Measurements from ENCODE around the gene NTN5.
"Not testable (repeated sequence)": the region's sequence is repeated elsewhere in the genome, so short reads cannot be mapped to it uniquely, and the experiment has no call there.

NTN5 gene

DNA sequence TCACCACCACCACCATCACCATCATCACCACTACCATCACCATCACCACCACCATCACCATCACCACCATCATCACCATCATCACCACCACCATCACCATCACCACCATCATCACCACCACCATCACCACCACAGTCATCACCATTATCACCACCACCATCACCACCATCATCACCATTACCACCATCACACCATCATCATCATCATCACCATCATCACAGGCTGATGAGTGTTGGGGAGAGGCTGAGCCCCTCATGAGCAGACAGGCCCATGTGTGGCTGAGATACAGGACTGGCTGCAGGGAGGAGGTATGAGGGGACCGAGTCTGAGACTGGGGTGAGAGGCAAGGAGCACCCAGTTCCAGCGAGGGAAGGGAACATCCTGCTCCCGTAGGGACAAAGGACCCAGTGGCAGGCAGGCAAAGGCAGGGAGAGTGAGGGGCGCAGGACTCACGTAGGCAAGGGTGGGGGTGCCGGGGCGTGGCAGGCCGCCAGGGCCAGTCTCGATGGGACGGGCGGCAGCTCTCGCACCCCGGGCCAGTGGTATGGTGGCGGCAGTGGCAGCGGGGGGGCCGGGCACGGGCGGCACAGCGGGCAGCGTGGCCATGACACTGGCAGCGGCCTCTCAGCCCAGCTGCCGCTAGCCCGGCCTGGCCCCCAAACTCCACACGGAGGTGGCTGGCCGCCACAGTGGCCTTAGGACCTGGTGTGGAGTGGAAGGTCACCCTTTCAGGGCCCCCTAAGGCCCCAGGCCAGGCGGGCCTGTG is 2.7 kb downstream of the NTN5 start:
- no peak for DNase-seq

DNA sequence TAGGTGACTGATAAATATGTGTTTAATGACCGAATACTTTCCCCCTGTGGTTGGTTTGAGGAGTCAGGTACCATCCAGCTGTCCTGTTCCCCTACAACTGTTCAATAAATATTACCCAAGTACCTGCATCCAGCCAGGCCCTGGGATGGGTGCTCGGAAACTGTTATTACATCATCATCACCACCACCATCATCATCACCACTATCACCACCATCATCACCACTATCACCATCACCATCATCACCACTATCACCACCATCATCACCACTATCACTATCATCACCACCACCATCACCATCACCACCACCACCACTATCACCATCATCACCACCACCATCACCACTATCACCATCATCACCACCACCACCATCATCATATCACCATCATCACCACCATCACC is 4.1 kb downstream of the NTN5 start:
- DNase-seq: no peak

DNA sequence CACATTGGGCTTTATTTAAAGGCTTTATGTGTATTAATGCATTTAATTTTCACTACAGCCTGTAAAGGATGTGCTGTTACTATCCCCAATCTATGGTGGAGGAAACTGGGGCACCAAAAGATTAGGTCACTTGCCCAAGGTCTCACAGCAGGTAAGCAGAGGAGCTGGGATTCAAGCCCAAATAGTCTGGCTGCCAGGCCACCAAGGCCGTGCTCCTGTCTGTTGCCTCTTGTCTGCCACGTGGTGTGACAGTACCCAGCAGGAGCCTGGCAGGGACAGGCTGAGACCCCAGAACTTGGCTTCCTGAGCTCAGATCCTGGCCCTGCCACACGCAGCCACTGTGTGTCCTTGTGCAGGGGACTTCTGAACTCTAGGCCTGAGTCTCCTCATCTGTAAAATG is 4.5 kb downstream of the NTN5 start:
- no peak for DNase-seq

DNA sequence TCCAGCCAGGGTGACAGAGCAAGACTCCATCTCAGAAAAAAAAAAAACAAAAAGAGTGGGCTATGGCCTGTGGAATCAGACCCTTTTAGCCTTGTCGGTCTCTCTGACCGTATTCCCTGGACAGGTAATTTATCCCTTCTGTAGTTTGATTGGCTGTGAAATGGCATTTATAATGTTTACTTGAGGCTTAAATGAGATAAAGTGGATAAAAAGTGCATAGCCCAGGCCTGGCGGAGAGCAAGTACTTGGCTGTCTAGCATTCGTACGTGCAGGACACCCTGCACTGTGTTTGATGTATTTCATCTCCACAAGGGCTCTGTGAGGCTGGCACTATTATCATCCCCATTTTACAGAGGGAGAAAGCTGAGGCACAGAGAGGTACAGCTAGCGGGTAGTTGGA is 7.0 kb downstream of the NTN5 start:
- DNase-seq: no peak

GRCh38 chr19:48664476-48664875 is 8.3 kb downstream of the NTN5 start:
- no peak for DNase-seq

DNA sequence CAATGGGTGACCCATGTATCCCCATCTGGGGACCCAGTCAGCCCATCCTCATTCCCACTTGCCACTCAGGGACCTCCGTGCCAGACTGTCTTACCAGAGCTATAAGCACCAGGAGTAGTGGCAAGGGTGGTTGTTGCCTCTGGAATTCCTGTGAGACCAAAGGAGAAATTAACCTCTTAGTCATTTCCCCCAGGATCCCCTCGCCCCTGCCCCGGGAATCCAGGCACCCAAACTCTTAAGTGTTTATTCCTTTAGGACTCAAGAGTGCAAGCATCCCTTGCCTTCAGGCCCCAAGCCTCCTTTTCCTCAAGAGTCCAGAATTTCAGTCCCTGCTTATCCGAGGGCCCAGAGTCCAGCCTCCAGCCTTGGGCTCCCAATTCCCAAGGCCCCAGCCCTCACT is 9.2 kb downstream of the NTN5 start:
- no peak for DNase-seq

DNA sequence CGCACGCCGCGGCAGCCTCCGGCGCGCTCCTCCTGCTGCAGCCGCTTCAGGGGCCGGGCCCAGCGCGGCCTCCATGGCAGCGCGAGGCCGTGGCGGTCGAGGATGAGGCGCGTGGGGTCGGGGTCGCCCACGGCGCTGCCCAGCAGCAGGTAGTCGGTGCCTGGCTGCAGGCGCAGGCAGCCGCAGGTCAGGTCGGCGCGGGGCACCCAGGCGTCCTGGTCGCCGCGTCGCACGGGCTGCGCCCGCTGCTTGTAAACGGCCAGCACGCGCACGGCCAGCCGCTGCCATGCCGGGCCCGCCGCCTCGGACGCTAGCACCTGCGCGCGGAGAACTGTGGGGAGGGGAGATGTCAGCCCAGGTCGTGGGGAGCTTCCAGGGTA is 11.1 kb downstream of the NTN5 start:
- no peak for DNase-seq

DNA sequence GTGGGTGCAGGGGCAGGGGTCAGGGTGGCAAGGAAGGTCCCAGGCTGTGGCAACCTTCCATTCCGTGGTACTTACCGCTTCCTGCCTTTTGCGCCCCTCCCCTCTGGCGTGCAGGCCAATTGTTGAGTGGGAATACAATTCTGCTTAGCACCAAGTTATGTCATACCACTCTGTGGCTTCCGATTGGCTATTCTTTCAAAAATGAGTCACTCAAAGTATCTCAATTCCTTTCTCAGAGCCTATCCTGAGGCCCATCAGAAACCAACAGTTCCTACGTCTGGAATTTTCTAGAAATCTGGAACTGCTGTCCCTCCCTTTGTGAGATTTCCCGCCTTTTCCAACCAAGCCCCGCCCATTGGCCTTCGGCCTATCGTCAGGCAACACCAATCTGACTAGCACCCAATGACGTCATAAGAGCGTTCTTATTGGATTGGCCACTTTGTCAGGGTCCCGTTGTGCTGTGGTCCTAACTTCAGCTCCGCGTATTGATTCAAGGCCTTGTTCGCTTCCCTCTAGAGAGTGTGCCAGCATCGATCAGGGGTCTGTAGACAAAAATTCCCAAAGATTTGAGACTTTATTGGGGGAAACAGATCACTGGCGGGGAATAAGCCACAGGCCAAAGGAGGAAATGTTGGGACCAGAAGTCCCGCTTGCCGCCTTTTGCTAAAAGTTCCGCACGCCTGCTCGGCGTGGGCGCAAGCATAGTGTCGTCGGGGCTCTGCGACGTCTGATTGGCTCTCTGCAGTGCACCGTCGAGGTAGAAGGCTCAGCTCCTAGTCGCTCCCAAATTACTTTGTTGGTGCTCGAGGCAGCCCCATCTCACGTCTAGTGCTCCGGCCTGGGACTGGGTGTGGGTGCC is 11.7 kb downstream of the NTN5 start:
- DNase-seq: peak; percentile 88 to 92

- peak in 1 of 2 donors; percentile 39 for DNase-seq
These were observed 13.0 kb downstream of the NTN5 start for GRCh38 chr19:48659768-48660167.

DNA sequence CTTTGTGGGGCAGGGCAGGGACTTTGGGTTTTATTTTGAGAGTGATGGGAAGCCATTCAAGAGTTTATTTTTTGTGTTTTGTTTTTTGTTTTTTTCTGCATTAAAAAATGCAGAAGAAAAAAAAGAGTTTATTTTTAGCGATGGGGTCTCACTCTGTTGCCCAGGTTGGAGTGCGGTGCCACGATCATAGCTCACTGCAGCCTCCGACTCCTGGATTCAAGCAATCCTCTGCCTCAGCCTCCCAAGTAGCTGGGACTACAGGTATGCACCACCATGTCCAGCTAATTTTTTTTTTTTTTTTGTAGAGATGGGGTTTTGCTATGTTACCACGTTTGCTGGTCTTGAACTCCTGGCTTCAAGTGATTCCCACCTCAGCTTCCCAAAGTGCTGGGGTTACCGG is 14.3 kb downstream of the NTN5 start:
- DNase-seq: no peak

DNA sequence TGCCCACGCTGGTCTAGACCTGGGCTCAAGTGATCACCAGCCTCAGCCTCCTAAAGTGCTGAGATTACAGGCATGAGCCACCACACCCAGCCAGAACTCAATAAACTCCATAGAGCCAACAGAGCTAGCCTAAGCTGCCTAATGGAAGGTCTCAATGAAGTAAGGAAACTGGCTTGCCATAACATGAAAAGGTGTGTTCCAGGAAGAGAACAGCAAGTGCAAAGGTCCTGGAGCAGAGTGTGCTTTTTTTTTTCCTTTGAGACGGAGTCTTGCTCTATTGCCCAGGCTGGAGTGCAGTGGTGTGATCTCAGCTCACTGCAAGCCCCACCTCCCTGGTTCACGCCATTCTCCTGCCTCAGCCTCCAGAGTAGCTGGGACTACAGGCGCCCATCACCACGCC is 15.0 kb downstream of the NTN5 start:
- DNase-seq: not testable (repeated sequence)

DNA sequence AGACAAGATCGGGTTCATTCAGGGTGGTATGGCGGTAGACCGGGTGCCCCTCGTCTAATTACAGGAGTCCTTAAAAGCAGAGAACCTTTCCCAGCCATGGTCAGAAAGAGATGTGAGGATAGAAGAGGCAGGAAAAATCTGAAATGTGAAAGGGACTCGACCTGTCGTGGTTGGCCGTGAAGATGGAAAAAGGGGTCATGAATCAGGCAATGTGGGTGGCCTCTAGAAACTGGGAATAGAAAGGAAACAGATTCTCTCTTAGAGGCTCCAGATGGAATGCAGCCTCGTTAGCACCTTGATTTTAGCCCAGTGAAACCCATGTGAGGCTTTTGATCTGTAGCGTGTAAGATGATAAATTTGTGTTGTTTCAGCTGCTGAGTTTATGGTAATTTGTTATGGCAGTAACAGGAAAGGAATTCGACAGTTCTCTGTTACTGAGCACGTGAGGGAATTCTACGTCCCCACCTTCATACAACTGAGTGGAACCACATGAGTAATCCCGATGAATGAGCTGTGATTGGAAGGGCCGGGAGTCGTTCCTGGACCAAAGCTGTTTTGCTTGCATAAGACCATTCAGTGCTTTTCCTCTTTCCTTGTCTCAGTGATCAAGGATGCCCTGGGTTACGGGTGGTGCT is 15.9 kb downstream of the NTN5 start:
- no peak for DNase-seq

DNA sequence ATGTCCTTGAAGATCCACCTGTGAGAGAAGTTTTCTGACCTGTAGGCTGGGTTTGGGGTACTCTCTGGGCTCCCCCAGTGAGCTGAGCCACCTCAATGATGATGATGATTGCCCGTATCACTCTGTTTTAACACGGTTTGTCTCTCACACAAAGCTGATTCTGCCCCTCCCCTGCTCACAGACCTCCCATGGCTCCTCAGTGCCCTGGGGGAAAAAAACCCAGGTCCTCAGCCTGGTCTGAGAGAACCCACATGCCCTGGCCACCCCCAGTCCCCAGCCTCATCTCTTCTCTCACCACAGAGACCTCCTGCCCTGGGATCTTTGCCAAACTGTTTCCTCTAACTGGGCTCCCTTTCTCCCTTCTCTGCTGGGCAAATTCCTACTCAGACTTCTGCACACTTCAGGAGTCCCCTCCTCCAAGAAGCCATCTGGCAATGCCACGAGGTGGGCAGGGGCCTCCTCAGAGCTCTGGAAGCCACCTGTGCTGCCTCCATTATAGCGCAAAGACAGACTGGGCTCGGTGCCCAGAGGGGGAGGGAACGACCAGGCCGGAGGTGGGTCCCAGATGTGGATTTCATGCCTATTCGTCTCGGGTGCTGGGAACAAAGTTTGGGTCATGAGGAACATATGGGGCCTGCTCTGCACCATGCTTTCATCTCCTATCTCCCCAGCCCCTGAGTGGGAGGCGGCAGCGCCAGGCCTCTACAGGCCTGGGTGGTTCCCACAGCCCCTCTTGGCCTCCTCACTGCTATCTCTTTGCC is 18.3 kb downstream of the NTN5 start:
- no peak for DNase-seq

DNA sequence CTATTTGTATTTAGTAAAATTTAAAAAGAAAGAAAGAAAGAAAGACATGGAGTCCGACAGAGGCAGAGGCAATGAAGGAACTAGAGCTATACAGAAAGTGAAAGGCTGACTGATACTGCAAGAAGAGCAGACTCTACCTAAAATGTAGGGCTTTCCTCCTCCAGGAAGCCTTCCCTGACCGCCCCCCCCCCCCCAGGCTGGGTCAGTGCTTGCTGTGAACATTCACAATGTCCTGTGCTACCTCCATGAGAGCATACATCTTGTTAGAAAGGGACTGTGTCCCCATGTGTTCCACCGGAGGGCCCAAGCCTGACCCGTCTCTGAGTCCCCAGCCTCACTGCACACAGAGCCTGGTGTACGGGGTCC is 21.2 kb downstream of the NTN5 start:
- no peak for DNase-seq

DNA sequence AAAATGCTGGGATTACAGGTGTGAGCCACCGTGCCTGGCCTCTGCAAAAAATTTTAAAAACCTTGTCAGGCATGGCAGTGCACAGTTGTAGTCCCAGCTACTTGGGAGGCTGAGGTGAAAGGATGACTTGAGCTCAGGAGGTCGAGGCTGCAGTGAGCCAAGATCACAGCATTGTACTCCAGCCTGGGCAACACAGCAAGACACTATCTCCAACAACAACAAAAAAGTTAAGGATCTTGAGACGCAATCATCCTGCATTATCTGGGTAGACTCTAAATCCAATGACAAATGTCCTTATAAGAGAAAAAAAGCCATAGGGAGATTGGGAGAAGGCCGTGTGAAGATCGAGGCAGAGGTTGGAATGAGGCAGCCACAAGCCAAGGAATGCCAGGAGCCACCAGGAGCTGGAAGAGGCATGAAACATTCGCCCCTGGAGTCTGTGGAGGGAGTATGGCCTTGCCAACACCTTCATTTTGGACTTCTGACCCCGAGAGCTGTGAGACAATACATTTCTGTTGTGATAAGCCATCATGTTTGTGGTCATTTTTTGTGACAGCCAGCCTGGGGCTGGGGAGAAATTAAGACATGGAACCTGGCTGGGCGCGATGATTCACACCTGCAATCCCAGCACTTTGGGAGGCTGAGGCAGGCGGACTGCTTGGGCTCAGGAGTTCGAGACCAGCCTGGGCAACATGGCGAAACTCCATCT is 21.7 kb downstream of the NTN5 start:
- DNase-seq: no peak

DNA sequence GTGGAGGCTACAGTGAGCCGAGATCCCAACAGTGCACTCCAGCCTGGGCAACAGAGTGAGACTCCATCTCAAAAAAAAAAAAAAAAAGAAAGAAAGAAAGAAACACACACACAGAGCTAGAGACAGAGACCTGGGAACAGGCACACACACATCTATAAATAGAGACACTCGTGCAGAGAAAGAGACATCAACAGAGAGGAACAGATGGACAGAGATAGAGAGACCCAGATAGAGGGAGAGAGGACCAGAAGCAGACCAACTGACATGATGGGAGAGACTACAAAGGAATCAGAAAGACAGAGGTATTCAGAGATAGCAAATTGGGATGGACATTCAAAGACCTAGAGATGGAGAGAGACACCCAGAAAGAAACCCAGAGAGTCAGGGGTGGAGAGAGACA is 24.7 kb downstream of the NTN5 start:
- no peak for DNase-seq

DNA sequence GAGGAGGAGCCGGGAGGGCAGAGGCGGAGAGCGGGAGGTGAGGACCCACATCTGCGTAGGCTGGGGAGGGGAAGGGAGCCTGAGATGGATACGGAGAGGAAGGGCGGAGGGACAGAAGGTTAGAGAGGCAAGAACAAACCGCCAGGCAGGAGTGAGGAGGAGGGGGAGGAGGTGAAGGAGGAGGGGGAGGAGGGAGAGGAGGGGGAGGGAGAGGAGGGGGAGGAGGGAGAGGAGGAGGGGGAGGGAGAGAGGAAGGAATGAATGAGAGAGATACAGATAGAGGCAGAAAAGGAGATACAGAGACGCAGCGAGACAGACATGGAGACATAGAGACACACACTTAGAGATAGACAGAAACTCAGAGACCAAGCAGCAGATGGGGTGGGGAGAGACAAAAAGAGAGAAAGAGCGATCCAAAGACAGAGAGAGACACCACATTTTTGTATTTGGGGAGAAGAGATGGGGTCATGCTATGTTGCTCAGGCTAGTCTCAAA is 26.0 kb downstream of the NTN5 start:
- no peak for DNase-seq

GRCh38 chr19:48646001-48646721 is 26.7 kb downstream of the NTN5 start, which contains the start of gene CA11:
TSS of gene CA11 (minus strand) at chr19:48646187. CDS start at chr19:48645632, 555 bp downstream.
- DNase-seq: peak; percentile 93 to 95

GRCh38 chr19:48645620-48646000 is 27.2 kb downstream of the NTN5 start:
- no peak for DNase-seq

DNA sequence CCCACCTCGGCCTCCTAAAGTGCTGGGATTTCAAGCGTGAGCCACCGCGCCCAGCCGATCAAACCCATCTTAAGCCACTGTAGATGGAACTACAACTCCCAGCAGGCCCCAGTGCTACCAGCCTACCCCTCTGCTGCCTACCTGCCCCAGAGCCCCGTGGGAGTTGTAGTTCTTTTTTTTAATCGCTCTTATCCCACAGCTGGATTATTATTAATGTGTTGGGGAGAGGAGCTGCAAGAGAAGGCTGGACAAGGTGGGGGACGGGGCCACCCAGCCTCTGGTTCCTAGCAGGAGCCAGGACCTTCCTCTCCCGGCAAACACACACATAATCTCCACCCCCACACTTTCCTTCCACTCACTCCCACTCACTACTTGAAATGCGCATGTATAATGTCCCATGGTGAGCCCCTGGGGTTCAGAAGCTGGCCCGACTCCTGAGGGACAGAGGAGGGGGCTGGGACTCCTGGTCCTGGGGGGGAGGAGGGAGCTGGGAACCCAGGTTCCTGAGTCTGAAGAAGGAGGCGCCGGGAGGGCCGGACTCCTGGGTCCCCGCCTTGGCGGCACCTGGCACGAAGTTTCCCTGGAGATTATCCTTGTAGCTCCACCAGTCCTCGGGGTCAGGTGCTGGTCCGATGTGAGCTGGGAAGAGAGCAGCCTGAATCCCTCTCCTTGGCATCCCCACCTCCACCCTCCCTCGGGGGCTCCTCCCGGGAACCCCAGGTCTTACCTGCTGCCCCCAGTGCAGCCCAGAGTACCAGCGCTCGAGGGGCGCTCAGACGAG is 27.8 kb downstream of the NTN5 start:
- peak; percentile 82 to 83 for DNase-seq

- no peak for DNase-seq
These were observed 28.5 kb downstream of the NTN5 start for GRCh38 chr19:48644355-48644754.

All from CD4-positive, alpha-beta T cell treated with Interleukin-4 for 1 hour (primary cell).